Measurements from ENCODE around the gene GBA2.

Gene GBA2

GRCh38 chr9:35745569-35745968 lies 3.5 kb downstream of the GBA2 start:
- TF ChIP-seq CTCF (IDR thresholded peaks at IDR 0.05): no peak

DNA sequence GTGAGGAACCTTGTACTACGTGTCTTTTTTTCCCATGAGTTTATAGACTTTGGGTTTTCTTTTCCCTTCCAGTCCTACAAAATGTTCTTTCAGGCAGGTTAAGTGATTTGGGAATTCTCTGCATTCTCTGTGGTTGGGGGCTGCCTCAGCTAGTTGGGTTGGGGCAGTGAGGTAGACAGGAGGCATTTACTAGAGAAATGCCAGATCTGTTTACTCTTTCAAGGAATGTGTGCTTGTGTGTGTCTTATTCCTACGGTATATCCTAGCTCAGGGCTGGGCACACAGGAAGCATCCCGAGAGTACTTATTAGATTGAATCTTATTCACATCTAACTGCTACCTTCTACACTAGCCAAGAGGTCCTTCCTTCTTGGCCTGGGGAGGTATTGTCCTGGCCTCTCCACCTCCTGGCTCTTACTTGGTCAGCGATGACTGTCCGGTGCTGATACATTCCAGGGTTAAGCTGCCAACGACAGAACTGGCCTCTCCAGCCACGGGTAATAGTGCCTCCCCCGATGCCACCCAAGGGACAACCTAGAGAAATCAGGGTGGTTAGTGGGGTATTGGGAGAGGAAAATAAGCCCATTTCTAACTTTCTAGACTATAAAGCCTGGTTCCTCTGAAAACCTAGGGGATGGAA lies 5.0 kb downstream of the GBA2 start:
- no peak for TF ChIP-seq CTCF (IDR thresholded peaks at IDR 0.05)

DNA sequence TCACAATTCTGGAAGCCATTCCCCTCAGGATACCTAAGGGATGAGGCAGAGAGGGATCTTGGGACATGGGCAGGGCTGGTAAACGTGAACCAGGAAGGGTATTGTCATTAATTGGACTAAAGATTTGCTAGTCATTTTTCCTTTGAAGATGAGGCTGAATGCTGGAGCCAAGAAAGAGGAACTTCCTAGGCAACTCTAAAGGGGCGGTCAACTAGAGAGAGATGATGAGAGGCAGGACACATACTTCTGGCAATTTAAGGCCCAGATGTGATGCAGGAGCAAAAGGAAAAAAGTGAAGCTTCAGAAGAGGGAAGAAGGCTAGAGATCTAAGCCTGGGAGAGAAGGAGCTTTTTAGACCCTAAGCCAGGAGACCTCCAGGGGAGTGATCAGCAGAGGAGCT lies 5.6 kb downstream of the GBA2 start:
- TF ChIP-seq CTCF (IDR thresholded peaks at IDR 0.05): no peak

GRCh38 chr9:35741740-35742139 lies 7.3 kb downstream of the GBA2 start:
- no peak for TF ChIP-seq CTCF (IDR thresholded peaks at IDR 0.05)

GRCh38 chr9:35740243-35740642 lies 8.8 kb downstream of the GBA2 start:
- TF ChIP-seq CTCF (IDR thresholded peaks at IDR 0.05): no peak

DNA sequence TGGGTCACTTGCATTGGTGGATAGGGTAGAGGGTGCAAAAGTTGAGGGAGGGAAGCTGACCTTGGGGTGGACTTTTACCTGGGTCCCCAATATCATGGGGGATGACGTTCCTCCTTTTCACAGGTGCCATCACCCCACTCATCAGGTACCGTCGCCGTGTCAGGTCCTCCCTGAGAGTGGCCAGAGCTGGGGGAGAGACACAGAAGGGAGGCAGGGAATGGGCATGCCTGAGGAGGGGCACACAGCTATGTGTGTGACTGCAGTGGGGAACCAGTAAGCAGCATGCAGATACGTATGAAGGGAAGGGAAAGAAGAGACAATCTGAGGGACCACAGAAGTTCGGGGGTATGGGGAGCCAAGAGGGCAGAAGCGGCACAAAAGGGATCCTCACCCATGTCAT lies 10.1 kb downstream of the GBA2 start:
- TF ChIP-seq CTCF (IDR thresholded peaks at IDR 0.05): no peak

- TF ChIP-seq CTCF (IDR thresholded peaks at IDR 0.05): no peak
Observed at GRCh38 chr9:35738186-35738585, 10.8 kb downstream of the GBA2 start.

DNA sequence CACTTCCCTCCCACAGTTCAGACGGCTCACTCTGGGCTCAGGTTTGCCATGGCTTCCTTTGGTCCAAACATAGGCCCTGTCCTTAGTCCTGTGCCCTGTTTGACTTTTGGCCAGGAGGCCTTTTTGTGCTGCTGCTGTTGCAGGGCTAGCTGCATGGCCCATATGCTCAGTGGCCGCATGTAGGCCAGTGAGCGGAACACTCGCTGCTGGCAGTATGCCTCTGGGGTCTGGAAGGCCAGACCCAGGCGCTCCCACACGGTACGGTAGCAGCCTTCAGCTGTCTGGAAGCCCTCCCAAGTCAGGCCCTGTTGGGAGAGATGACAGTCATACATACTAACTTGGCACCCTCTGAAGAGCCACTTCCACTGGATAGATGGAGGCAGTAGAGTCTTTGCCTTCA lies 11.9 kb downstream of the GBA2 start:
- no peak for TF ChIP-seq CTCF (IDR thresholded peaks at IDR 0.05)

Data from LNCAP (cell line).